Stimulated activated CD4-positive, alpha-beta T cell treated with anti-CD3 and anti-CD28 coated beads, Interleukin-12 subunit alpha, Interleukin-12 subunit beta, amount 100 ng/mL, for 48 hours (primary cell): ENCODE measurements around the gene MED17.
A peak's percentile ranks its signal among the peaks of the same experiment; 100 is the strongest.
"Not testable (repeated sequence)": the region's sequence is repeated elsewhere in the genome, so short reads cannot be mapped to it uniquely, and the experiment has no call there.

ENCODE experiments used
- DNase-seq, 3 donors: peaks; one replicate each; pipeline ENCODE4 v3.0.0-alpha.2; 2020; ENCODE audit warnings: low read depth in 2 of 3, low spot score in 1 of 3

MED17 gene

DNA sequence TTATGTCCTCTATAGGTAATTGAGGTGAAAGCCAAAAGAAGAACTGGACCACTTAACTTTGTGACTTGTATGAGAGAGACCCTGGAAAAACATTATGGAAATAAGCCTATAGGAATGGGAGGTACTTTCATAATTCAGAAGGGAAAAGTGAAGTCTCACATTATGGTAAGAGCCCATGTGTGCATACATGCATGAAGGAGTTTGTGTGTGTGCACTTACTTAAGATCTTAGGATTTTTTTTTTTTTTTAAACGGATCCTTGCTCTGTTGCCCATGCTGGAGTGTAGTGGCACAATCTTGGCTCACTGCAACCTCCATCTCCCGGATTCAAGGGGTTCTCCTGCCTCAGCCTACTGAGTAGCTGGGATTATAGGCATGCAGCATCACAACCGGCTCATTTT is 26.8 kb upstream of the MED17 start:
- DNase-seq = no peak

GRCh38 chr11:93757924-93758865 is 25.9 kb upstream of the MED17 start:
- DNase-seq = no peak

DNA sequence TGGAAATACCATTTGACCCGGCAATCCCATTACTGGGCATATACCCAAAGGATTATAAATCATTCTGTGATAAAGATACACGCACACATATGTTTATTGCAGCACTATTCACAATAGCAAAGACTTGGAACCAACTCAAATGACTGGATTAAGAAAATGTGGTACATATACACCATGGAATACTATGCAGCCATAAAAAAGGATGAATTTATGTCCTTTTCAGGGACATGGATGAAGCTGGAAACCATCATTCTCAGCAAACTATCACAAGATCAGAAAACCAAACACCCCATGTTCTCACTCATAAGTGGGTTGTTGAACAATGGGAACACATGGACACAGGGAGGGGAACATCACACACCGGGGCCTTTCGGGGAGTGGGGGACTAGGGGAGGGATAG is 25.0 kb upstream of the MED17 start:
- DNase-seq = not testable (repeated sequence)

DNA sequence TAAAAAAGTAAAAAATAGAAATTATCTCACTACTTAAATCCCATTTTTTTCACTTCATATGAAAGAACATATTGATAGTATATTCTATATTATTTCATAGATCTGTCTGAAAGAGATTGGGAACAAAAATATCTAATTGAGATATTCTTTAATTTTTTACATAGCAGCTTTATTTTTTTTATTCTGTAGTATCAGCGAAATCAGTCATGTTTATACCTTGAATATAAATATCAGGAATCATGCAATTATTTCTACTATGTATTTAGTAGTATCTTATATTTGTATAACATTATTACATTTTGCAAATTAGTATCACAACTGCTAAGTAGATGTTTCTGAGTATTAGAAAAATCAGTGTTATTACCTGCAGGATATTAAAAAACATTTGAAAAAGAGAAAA is 22.2 kb upstream of the MED17 start:
- DNase-seq = no peak

DNA sequence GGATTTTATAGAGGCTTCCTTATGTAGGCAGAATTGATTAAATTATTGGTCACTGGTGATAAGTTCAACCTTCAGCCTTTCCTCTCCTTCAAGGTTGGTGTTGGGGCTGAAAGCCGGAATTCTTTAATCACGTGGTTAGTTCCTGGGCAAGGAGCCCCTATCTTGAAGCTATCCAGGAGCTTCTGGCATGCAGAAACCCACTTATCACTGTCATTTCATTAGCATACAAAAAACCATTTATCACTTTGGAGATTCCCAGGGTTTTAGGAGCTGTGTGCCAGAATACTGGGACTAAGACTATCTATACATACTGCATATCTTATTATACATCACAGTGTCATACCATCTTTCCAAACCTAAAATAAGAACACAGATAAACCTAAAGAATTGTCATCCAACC is 18.5 kb upstream of the MED17 start:
- no peak for DNase-seq

GRCh38 chr11:93766504-93766903 is 17.6 kb upstream of the MED17 start:
- DNase-seq = no peak

DNA sequence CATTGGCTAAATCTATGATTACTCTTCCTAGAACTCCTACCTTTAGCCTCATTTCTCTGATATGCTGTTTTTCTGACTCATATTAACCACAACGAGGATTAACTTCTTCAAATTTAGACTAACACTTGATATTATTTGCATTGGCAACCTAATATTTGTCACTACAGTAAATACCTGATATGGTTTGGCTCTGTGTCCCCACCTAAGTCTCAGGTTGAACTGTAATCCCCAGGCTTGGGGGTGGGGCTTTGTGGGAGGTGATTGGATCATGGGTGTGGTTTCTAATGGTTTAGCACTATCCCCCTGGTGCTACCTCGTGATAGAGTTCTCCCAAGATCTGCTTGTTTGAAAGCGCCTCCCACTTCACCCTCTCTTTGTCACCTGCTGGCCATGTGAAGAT is 17.1 kb upstream of the MED17 start:
- DNase-seq = no peak

DNA sequence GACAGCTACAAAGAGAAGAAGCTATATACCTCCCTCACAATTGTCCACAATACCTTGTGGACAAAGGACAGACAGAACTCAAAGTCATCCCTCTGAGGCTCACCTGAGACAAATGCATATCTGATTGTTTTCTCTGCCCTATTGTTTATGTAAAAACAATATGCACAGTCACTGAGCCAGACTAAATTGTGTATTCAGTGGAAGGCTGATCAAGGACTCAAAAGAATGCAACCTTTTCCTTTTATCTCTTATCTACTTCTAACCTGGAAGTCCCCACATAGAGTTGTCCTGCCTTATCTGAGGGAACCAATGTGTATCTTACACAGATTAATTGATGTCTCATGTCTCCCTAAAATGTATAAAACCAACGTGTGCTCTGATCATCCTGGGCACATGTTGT is 13.9 kb upstream of the MED17 start:
- no peak for DNase-seq

DNA sequence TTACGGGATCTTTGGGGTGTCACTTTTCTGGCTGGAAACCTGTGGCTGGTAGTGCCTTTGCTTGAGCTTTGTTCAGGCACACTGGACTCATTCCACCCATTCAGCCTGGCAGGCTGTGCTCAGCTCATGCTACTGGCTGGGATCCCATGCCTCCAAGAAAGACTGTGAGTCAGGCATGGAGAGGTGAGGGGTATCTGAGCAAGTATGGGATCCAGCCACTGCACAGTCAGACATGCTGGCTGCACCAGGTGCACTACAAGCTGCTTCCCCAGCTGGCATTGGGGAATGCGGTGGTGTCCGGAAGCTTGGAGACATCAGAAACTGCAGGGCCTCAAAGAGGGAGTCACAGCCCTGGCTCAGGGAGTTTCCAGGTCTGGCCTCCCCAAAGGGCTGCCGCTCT is 12.0 kb upstream of the MED17 start:
- no peak for DNase-seq

DNA sequence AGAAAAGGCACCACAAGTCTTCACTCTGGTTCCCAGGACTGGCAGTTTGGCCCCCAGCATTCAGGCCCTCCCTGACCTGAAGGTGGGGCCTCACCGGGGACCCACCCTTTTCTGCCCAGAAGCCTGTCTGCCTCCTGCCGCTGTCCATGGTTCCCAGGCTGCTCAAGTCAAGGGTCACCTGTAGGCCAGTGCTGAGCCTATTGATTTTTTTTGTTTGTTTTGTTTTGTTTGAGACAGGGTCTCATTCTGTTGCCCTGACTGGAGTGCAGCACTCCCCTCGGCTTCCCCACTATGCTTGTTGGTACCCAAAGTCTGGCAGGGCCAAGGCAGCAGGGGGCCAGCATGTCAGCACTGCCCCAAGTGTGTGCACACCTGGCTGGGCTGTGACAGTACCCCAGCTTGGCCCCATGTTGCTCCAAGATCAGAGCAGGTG is 11.0 kb upstream of the MED17 start:
- no peak for DNase-seq

DNA sequence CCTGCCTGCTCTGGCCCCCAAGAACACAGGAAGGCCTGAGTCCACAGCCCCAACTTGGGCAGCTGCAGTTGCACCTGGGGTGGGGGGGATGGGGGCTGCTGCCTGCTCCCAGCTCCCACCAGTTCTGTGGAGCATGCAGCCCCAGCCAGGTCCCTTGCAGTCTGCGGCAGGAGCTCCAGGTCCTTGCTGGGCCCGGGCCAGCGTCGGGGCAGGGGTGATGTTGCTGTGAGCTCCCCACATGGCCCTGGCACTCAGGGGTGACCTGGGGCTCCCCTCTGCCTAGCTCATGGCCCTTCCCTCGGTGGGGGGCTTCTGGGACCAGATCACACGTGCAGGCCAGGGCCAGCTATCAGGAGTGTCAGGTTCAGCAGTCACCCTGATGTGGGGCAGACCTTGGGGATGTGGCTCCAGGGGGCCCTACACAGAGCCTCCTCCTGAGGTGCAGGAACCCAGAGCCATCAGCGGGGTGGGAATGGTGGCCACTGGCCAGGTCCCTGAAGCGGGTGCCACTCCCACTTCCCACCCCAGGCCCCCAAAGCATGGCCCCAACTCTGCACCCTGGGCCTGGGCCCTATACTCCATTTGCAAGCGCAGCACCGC is 10.4 kb upstream of the MED17 start:
- DNase-seq = no peak

DNA sequence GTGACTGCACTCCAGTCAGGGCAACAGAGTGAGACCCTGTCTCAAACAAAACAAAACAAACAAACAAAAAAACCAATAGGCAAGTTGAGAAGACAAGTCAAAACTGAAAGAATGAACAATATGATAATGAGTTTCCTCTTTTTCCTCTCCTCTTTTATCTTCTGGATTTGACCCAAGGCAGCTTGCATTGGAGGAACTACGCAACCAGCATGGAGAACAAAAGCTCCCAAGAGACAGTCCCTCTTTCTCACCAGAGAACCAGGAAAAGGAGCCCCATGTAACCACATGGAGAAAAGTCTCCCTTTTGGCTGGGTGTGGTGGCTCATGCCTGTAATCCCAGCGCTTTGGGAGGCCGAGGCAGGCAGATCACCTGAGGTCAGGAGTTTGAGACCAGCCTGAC is 9.5 kb upstream of the MED17 start:
- not testable (repeated sequence) for DNase-seq

DNA sequence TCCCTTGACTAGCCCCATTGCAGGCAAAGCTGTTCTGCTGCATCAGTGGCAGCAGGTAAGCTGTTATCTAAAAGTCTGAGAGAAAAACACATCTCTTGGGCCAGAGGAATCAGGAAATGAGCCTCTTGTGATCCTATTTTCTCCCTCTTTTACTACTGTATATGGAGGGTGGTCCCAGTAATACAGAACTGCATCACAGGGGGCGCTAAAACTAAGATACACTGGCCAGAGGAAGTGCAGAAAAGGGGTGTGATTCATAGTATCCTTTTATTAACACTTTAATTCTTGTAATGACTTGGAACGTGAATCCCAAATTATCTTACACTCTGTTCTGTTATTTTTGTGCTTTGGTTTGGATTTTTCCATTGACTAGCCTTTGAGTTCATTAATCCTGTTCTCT is 8.8 kb upstream of the MED17 start:
- DNase-seq = peak in 1 of 3 donors; percentile 20

GRCh38 chr11:93783362-93783761 is 720 bp upstream of the MED17 start:
- DNase-seq = no peak

DNA sequence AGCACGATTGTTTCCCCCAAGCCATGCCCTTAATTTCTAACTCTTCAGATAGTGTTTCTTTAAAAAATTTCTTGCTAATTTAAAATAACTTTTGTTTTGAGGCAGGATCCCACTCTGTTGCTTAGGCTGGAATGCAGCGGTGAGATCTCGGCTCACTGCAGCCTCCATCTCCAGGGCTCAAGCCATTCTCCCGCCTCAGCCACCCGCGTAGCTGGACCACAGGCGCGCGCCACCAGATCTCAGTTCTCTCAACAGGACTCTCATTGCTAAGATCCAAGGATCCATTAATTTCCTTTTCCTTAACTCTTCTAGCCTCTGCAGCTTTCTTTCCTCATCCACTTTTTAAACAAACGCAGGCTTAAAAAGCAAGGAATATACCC is 327 bp upstream of the MED17 start:
- no peak for DNase-seq

DNA sequence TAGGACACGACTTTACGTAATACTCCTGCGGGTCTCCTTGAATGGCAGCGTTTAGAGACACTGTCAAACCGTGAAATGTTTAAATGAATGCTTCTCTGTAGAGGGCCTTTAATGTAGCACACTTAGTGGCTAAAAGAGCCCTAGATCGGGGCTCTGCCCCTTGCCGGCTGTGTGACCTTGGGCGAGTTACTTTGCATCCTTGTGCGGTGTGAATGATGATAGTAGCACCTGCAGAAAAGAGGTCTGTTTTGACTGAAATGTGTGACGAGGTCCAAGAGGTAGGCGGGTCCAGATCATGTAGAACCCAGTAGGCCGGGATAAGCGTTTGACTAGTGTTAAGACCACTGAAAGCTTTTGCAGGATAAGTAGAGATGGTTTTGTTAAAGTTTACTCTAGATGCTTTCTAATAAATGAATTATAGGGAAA is 866 bp downstream of the MED17 start:
- peak in 1 of 3 donors; percentile 2 for DNase-seq

DNA sequence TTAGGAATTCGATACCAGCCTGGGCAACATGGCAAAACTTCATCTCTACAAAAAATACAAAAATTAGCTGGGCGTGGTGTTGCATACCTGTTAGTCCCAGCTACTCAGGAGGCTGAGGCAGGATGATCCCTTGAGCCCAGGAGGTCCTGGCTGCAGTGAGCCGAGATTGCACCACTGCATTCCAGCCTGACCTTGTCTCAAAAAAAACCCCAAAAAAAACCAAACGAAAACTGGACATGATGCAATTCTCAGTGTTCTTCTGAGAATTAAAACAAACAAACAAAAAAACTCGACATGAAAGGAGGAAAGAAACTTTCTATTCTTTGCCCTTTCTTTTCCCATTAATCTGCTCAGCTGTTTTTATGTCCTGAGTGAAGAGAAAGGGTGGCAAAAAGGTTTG is 7.4 kb downstream of the MED17 start:
- DNase-seq = no peak

GRCh38 chr11:93796441-93797231 is 12.6 kb downstream of the MED17 start:
- no peak for DNase-seq

DNA sequence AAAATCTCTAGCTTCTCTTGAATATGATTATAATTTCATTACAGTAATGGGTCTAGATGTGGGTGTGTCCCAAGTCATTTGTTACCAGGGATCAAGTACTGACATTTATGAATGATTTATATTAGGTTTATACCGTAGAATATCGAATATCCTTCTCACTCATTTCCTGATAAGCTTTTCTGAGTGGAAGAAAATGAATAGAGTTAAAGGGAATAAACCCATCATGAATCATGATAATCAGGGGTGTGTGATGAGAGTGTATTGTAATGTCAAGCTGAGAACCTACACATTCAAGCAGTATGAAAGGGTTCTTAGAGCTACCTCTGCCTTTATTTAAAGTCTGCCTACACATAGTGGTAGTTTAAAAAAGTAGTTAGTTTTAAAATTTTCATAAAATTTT is 17.3 kb downstream of the MED17 start:
- DNase-seq = no peak

DNA sequence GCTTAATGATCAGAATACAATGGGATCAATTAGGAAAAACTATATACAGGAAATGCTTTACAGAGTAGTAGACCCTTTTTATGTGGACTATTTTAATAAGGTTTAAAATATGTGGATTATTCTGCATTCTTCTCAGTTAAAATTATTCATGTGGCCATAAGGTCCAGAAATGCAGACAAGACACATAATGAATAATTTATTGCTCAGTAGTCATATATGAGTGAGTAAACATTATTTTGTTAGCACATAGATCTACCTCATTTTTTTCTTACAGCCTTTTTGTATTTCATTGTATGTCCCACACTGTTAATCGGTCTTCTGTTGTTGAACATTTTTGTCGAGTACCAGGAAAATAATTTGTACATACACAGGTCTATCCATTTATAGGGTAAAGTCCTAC is 20.8 kb downstream of the MED17 start:
- no peak for DNase-seq

DNA sequence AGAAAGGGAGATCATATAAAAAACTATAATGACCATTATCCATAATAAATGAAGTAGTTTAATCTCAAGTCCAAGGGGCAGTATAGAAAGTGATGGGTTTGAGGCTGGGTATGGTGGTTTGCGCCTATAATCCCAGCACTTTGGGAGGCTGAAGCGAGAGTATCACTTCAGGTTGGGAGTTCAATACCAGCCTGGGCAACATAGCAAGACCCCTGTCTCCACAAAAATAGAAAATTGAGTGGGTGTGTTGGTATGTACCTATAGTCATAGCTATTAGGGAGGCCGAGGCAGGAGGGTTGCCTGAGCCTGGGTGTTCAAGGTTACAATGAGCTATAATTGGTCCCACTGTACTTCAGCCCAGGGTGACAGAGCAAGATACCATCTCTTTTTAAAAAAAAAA is 23.9 kb downstream of the MED17 start:
- no peak for DNase-seq

DNA sequence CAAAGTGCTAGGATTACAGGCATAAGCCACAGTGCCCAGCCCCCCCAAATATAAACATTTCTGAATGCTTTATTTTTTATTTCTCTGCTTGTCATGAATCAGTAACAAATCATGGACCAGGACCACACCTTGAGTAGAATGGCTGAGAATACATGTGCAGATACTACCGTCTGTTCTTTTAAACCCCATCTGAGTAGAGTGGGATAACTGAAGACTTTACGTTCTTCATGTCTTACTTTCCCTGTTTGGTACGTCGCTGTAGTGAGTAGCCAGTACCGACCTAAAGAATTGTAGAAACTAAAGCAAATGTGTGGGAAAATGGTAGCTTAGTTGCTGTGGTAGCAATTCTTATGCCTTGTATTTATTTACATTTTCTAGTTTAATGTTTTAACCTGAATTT is 29.9 kb downstream of the MED17 start:
- no peak for DNase-seq
